H1 (cell line): Measurements from ENCODE around the gene TTBK2. TPM values are rescaled to one million over a fixed set of nuclear protein-coding genes. Genes with fewer than 3 reads are reported as not detected.

Experiments used
- BCL11A ChIP-seq, 2 experiments: IDR thresholded peaks; one replicate each; pipeline ENCODE4 v1.6.1; 2011; ENCODE audit warnings: low read depth in 2 of 2, low read length in 2 of 2, mild to moderate bottlenecking in 2 of 2
- MAFK ChIP-seq: IDR thresholded peaks from 2 replicates; pipeline ENCODE4 v1.6.1; 2012; ENCODE audit warnings: low read depth, mild to moderate bottlenecking, improper control_type of control experiment, low read length
- SP2 ChIP-seq: IDR thresholded peaks from 2 replicates; pipeline ENCODE4 v1.6.1; 2012; ENCODE audit warnings: mild to moderate bottlenecking, low read length, inconsistent platforms
- TEAD4 ChIP-seq: IDR thresholded peaks from 2 replicates; pipeline ENCODE4 v1.6.1; 2012; ENCODE audit warnings: low read depth, low read length, inconsistent platforms, mixed read lengths
- polyA plus RNA-seq, 7 experiments: library from polyadenylated mRNA; depleted of rRNA in 3 of 7; stranded (reverse) in 5 of 7; unstranded in 2 of 7; fragments of >200 nt in 5 of 7; fragments of 200-250 nt in 2 of 7; gene quantifications; 1 replicate in 5 of 7; 2 replicates in 1 of 7; 4 replicates in 1 of 7; pipeline versions ENCODE4 v1.2.1 to v1.2.3, GENCODE V29; 2011 to 2013; ENCODE audit warnings: missing spikeins in 2 of 7, mixed read lengths in 2 of 7
- total RNA-seq: library from RNA; stranded (reverse); fragmentation: NEBNext Ultra II Directional; extraction: Animal tissue kit (Norgen Biotek cat#: 25700); gene quantifications from 2 replicates; pipeline ENCODE4 v1.2.1, GENCODE V29; 2021

Gene TTBK2
- total and polyA plus RNA-seq, 2 of the 8 experiments (the other 6 are each of a cell fraction or from before 2014, with no cell fraction given) = 2.7 to 18.2 TPM

DNA sequence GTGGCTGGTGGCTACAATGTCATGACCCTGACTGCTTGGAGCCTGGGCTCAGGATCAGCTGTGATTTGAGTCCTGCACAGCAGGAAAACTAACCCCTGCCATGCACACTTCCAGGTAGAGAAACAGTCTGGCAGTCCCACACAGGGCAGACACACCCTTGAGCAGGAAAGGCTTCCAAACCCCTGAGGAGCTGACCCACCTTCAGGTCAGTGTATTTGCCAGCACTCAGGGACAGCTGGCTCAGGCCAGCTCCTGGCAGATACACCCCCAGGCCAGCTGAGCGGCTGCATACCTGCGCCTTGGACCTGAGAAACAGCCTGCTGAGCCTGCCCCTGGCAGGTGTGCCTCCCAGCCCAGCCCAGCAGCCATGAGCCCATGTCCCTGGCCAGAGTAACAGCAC, 161.5 kb downstream of the TTBK2 start (continued):
- no peak for TF ChIP-seq TEAD4
- no peak for TF ChIP-seq BCL11A (IDR thresholded peaks at IDR 0.05; ENCODE audit: low read depth in 2 of 2, low read length in 2 of 2)
- TF ChIP-seq MAFK = no peak
- TF ChIP-seq SP2 = no peak
